Glutamatergic neuron (in vitro differentiated cells): ENCODE data around the gene TBC1D5. TPM values are rescaled to one million over a fixed set of nuclear protein-coding genes. Genes with fewer than 3 reads are reported as not detected.

Source experiments
- DNase-seq: peaks from one replicate; pipeline ENCODE4 v3.0.0; 2022
- H3K27ac Mint-ChIP-seq: one replicate; pipeline ENCODE4 v1.8.0; 2020; ENCODE audit warnings: mild to moderate bottlenecking, mixed read lengths, inconsistent platforms; ENCODE audit not compliant: unreplicated experiment
- H3K27me3 Mint-ChIP-seq: one replicate; pipeline ENCODE4 v1.8.0; 2020; ENCODE audit warnings: mild to moderate bottlenecking, moderate library complexity, mixed read lengths, inconsistent platforms; ENCODE audit not compliant: unreplicated experiment
- H3K36me3 Mint-ChIP-seq: one replicate; pipeline ENCODE4 v1.8.0; 2020; ENCODE audit warnings: mild to moderate bottlenecking, mixed read lengths, inconsistent platforms; ENCODE audit not compliant: unreplicated experiment
- H3K4me1 Mint-ChIP-seq: one replicate; pipeline ENCODE4 v1.8.0; 2020; ENCODE audit warnings: mild to moderate bottlenecking, low read depth, mixed read lengths, inconsistent platforms; ENCODE audit not compliant: unreplicated experiment
- H3K4me3 Mint-ChIP-seq: one replicate; pipeline ENCODE4 v1.8.0; 2020; ENCODE audit warnings: mild to moderate bottlenecking, mixed read lengths, inconsistent platforms; ENCODE audit not compliant: unreplicated experiment
- H3K9me3 Mint-ChIP-seq: one replicate; pipeline ENCODE4 v1.8.0; 2020; ENCODE audit warnings: mild to moderate bottlenecking, moderate library complexity, mixed read lengths, inconsistent platforms; ENCODE audit not compliant: unreplicated experiment
- total RNA-seq: library from RNA; stranded (reverse); fragmentation: NEBNext Ultra II Directional; extraction: Animal tissue kit (Norgen Biotek cat#: 25700); gene quantifications from one replicate; pipeline ENCODE4 v1.2.1, GENCODE V29; 2021; ENCODE audit not compliant: unreplicated experiment
- TF ChIP-seq, protein P1 (sequence below): fragments of 200-600 bp; sonication (generic); IDR thresholded peaks from one replicate; pipeline ENCODE4 v1.5.0; 2021; ENCODE audit not compliant: partially characterized antibody, unreplicated experiment

TBC1D5 gene
- total RNA-seq, 1 donor from 2014 or later, result 40.2 TPM

DNA sequence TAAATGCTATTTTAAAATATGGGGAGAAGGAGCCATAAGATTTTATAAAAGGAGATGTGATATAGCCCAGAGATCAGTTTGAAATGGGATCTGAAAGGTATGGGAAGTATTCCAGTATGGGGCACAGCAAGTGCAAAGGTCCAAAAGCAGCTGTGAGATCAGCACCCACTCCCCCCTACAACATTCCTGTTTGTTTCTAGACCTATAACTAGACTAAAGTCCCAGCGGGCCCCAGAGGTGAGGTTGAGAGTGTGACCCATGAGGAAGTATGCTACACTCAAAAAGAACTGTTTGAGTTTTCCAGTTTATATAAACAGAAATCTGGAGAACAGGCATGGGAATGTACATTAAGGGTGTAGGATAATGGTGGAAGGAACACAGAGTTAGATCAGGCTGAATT is 152.5 kb downstream of the TBC1D5 start:
- Mint-ChIP-seq H3K27ac (no peak overlapping the region), H3K4me3 (no peak overlapping the region), H3K27me3 (no peaks in the 10 kb centered on the region), H3K36me3 (peaks cover 19% of the 10 kb centered on the region), H3K4me1 (no peaks in the 10 kb centered on the region), H3K9me3 (no peaks in the 10 kb centered on the region)
- TF ChIP-seq, protein P1, sequence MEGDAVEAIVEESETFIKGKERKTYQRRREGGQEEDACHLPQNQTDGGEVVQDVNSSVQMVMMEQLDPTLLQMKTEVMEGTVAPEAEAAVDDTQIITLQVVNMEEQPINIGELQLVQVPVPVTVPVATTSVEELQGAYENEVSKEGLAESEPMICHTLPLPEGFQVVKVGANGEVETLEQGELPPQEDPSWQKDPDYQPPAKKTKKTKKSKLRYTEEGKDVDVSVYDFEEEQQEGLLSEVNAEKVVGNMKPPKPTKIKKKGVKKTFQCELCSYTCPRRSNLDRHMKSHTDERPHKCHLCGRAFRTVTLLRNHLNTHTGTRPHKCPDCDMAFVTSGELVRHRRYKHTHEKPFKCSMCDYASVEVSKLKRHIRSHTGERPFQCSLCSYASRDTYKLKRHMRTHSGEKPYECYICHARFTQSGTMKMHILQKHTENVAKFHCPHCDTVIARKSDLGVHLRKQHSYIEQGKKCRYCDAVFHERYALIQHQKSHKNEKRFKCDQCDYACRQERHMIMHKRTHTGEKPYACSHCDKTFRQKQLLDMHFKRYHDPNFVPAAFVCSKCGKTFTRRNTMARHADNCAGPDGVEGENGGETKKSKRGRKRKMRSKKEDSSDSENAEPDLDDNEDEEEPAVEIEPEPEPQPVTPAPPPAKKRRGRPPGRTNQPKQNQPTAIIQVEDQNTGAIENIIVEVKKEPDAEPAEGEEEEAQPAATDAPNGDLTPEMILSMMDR, result no peak
- no peak for DNase-seq

DNA sequence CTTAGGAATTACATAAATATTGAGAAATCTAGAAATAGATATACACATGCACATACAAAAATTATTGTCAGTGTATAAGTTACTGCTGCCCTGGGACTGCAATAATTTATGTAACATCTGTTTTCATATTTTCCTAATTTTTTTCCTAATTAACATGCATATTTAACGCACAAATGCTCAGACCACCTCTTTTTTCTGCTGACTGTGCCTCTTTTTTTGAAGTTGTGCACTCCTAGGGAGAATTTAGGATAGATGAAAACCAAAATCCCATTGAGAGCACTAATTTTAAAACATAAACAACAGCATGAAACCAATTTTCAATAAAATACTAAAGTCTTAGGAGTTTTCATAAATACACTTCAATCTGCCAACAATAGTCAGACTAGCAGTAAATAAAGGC is 154.0 kb downstream of the TBC1D5 start:
- H3K9me3 Mint-ChIP-seq, result no peaks in the 10 kb centered on the region
- H3K36me3 Mint-ChIP-seq, result peaks cover 16% of the 10 kb centered on the region
- no peak overlapping the region for H3K4me3 Mint-ChIP-seq
- TF ChIP-seq, protein P1, result no peak
- DNase-seq, result no peak
- no peaks in the 10 kb centered on the region for H3K27me3 Mint-ChIP-seq
- no peaks in the 10 kb centered on the region for H3K4me1 Mint-ChIP-seq
- no peak overlapping the region for H3K27ac Mint-ChIP-seq

DNA sequence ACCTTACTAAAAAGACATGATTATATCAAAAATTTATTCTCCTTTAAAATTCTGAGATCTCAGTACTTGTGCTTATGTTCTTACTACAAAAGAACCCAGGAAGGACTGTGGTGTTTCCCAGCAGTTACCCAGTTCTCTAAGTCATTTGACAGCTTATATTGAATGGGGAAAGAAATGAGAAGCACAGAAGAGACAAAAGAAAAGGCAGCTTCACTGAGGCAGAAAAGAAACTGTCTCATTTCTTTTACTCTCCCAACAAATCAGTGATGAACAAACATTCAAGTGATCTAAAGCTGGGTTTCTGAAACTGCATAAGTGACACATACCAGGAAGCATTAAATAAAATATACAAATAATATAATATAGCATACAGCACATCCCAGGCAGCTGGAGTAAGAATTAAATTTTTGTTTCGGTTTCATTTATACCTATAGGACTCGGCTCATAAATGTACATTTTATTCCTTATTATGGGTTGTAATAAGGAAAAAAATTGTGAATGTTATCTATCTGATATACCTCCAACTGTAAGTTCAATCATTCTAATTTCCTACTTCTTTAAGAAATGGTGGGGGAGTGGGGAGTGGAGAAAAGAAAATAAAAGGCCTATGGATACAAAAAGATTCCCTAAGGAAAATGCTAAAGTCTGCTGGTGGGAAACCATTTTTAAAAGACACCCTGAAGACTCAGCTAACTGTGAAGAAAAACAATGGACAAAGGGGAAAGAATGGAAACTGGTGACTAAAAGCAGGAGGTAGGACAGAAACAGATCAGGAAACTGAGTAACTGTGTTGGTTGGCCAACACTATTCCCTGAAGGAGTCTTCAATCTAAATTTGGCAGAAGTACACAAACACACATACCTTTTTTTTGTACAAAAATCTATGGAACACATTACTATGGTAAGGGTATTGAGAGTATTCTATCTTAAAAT is 156.8 kb downstream of the TBC1D5 start:
- TF ChIP-seq, protein P1, result no peak
- Mint-ChIP-seq H3K36me3 (peaks cover 15% of the 10 kb centered on the region), H3K27me3 (no peaks in the 10 kb centered on the region), H3K4me3 (no peak overlapping the region), H3K9me3 (no peaks in the 10 kb centered on the region), H3K4me1 (no peaks in the 10 kb centered on the region), H3K27ac (no peak overlapping the region)
- DNase-seq, result no peak

DNA sequence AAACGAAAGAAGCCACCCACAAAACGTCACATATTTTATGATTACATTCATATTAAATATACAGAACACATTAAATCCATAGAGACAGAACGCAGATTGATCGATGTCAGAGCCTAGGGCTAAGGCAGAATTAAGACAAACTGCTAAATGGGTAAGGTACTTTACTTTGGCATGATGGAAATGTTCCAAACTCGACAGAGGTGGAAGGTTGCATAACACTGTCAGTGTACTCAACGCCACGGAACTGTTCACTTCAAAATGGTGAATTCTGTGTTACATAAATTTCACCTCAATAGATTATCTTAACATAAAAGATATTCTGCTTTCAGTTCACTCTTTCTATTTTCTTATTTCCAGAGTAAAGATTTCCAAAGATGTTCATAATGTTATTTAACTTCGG is 158.4 kb downstream of the TBC1D5 start:
- no peak for DNase-seq
- no peaks in the 10 kb centered on the region for H3K36me3 Mint-ChIP-seq
- H3K27me3 Mint-ChIP-seq, result no peaks in the 10 kb centered on the region
- no peak overlapping the region for H3K27ac Mint-ChIP-seq
- no peaks in the 10 kb centered on the region for H3K9me3 Mint-ChIP-seq
- no peak overlapping the region for H3K4me3 Mint-ChIP-seq
- H3K4me1 Mint-ChIP-seq, result no peaks in the 10 kb centered on the region
- TF ChIP-seq, protein P1, result no peak

DNA sequence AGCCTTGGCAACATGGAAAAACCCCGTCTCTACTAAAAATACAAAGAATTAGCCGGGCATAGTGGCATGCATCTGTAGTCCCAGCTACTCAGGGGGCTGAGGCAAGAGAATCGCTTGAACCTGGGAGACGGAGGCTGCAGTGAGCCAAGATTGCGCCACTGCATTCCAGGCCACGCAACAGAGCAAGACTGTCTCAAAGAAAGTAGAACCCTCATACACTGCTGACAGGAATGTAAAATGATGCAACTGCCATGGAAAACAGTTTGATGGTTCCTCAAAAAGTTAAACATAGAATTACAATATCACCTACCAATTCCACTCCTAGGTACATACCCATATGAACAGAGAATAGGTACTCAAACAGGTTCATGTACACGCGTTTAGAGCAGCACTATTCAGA is 158.9 kb downstream of the TBC1D5 start:
- Mint-ChIP-seq H3K4me3 (no peak overlapping the region), H3K9me3 (no peaks in the 10 kb centered on the region), H3K4me1 (no peaks in the 10 kb centered on the region), H3K36me3 (no peaks in the 10 kb centered on the region), H3K27me3 (no peaks in the 10 kb centered on the region), H3K27ac (no peak overlapping the region)
- TF ChIP-seq, protein P1, result no peak
- DNase-seq, result no peak
